Cerebellar cortex (tissue), 1 donor: ENCODE results near the gene TNKS2.
"Not testable (repeated sequence)": the region's sequence is repeated elsewhere in the genome, so short reads cannot be mapped to it uniquely, and the experiment has no call there.

Experiments used
- DNase-seq: peaks from one replicate; pipeline ENCODE4 v3.0.0-alpha.2; 2015; ENCODE audit warnings: low spot score

The TNKS2 gene

GRCh38 chr10:91796331-91797047, 1.7 kb upstream of the TNKS2 start:
- DNase-seq: peak; percentile 75

GRCh38 chr10:91797048-91797690, 1.1 kb upstream of the TNKS2 start:
- no peak for DNase-seq

- DNase-seq: peak; percentile 60
These were observed 704 bp downstream of the TNKS2 start for GRCh38 chr10:91798649-91799611.

GRCh38 chr10:91799612-91799975, 1.4 kb downstream of the TNKS2 start:
- DNase-seq: no peak

GRCh38 chr10:91800182-91800581, 2.0 kb downstream of the TNKS2 start:
- no peak for DNase-seq

- peak; percentile 61 for DNase-seq
These were observed 2.5 kb downstream of the TNKS2 start for GRCh38 chr10:91800756-91801155.

- DNase-seq: no peak
These were observed 5.3 kb downstream of the TNKS2 start for GRCh38 chr10:91803386-91804125.

GRCh38 chr10:91804126-91804510, 5.9 kb downstream of the TNKS2 start:
- no peak for DNase-seq

- no peak for DNase-seq
These were observed 7.0 kb downstream of the TNKS2 start for GRCh38 chr10:91805110-91805838.

- DNase-seq: not testable (repeated sequence)
These were observed 9.0 kb downstream of the TNKS2 start for GRCh38 chr10:91807264-91807663.

- no peak for DNase-seq
These were observed 15.0 kb downstream of the TNKS2 start for GRCh38 chr10:91813251-91813650.

- DNase-seq: peak; percentile 58
These were observed 18.8 kb downstream of the TNKS2 start for GRCh38 chr10:91816981-91817380.

- no peak for DNase-seq
These were observed 21.9 kb downstream of the TNKS2 start for GRCh38 chr10:91820144-91820543.

GRCh38 chr10:91824076-91824475, 25.9 kb downstream of the TNKS2 start:
- no peak for DNase-seq

- DNase-seq: no peak
These were observed 31.0 kb downstream of the TNKS2 start for GRCh38 chr10:91829268-91829667.

- no peak for DNase-seq
These were observed 40.0 kb downstream of the TNKS2 start for GRCh38 chr10:91838199-91838598.

- DNase-seq: no peak
These were observed 44.9 kb downstream of the TNKS2 start for GRCh38 chr10:91843083-91843482.

GRCh38 chr10:91856637-91857036, 58.4 kb downstream of the TNKS2 start:
- peak; percentile 41 for DNase-seq

- DNase-seq: no peak
These were observed 62.7 kb downstream of the TNKS2 start for GRCh38 chr10:91860885-91861284.

- peak; percentile 82 for DNase-seq
These were observed 65.9 kb downstream of the TNKS2 start for GRCh38 chr10:91864099-91864498.

GRCh38 chr10:91864744-91865143, 66.5 kb downstream of the TNKS2 start:
- no peak for DNase-seq
